Cardiac muscle cell (in vitro differentiated cells and primary cell): ENCODE measurements around the gene SPON1. TPM values are rescaled to one million over a fixed set of nuclear protein-coding genes. Genes with fewer than 3 reads are reported as not detected.

Experiments
- DNase-seq, 2 donors: peaks; one replicate each; pipeline versions ENCODE4 v3.0.0 to v3.0.0-alpha.2; 2010 to 2017; ENCODE audit warnings: low read depth in 1 of 2, low spot score in 1 of 2
- H3K27ac ChIP-seq: fragments of 200-600 bp; sonication (generic); 2 replicates; pipeline ENCODE4 v1.5.1; 2016
- H3K27me3 ChIP-seq: fragments of 200-600 bp; sonication (generic); 2 replicates; pipeline ENCODE4 v1.6.0; 2016; ENCODE audit warnings: control low read depth
- H3K36me3 ChIP-seq: fragments of 200-600 bp; sonication (generic); 2 replicates; pipeline ENCODE4 v1.5.1; 2016; ENCODE audit warnings: control low read depth
- H3K4me1 ChIP-seq: fragments of 200-600 bp; sonication (generic); 2 replicates; pipeline ENCODE4 v1.8.1; 2017; ENCODE audit warnings: low read depth, mild to moderate bottlenecking, mixed run types
- H3K4me3 ChIP-seq: fragments of 200-600 bp; sonication (generic); 2 replicates; pipeline ENCODE4 v1.5.1; 2016; ENCODE audit warnings: mild to moderate bottlenecking
- H3K9me3 ChIP-seq: fragments of 200-600 bp; sonication (generic); 2 replicates; pipeline ENCODE4 v1.5.1; 2017; ENCODE audit warnings: low read depth, mild to moderate bottlenecking, control low read depth
- polyA plus RNA-seq: library from polyadenylated mRNA; unstranded; fragments of >200 nt; fragmentation: Nextera tagmentation; extraction: Ambion mirVana; gene quantifications from 2 replicates; pipeline ENCODE4 v1.2.1, GENCODE V29; 2016
- total RNA-seq: library from RNA; depleted of rRNA; stranded (reverse); fragments of >200 nt; gene quantifications from 2 replicates; pipeline ENCODE4 v1.2.3, GENCODE V29; 2016
- TF ChIP-seq, protein P1 (sequence below): IDR thresholded peaks from 2 replicates; pipeline ENCODE4 v1.5.1; 2012; ENCODE audit warnings: low read depth, mild to moderate bottlenecking, low read length

SPON1 gene
- total and polyA plus RNA-seq, 2 experiments from 2014 or later: 13.3 to 22.0 TPM

DNA sequence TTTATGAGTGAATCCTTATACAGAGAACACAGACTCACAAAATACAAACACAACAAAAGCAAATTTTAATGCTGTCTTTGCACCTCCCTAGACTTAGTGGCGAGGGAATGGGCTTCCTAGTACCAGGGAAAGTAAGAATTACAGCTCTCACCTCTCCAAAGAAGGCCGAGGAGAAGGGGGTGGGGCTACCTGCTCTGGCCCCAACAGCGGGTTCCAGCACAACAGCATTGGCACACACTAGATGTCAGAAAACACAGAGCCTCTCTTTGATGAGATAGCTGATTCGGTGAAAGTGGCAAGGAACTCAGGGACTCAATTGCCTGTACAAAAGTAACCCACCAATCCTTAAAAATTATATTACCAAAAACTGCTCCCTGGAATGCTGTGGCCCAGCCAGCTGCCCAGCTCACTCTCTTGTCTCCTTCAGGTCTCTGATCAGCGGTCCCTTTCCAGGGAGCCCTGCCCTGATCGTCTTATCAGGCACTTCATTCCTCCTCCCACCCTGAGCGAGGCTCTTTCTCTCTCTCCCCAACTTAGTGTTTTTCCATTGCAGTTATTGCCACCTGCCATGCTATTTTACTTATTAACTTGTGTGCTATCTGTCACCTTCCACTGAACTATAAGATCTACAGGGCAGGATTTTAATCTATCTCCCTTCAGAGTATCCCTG is 30.7 kb downstream of the SPON1 start:
- H3K27ac ChIP-seq: no peak overlapping the region

GRCh38 chr11:13997881-13998280 is 35.4 kb downstream of the SPON1 start:
- Histone ChIP-seq H3K4me3 (no peak overlapping the region), H3K27ac (no peak overlapping the region), H3K36me3 (no peaks in the 10 kb centered on the region), H3K4me1 (peaks cover 21% of the 10 kb centered on the region), H3K9me3 (no peaks in the 10 kb centered on the region), H3K27me3 (peaks cover 31% of the 10 kb centered on the region)
- TF ChIP-seq, protein P1, sequence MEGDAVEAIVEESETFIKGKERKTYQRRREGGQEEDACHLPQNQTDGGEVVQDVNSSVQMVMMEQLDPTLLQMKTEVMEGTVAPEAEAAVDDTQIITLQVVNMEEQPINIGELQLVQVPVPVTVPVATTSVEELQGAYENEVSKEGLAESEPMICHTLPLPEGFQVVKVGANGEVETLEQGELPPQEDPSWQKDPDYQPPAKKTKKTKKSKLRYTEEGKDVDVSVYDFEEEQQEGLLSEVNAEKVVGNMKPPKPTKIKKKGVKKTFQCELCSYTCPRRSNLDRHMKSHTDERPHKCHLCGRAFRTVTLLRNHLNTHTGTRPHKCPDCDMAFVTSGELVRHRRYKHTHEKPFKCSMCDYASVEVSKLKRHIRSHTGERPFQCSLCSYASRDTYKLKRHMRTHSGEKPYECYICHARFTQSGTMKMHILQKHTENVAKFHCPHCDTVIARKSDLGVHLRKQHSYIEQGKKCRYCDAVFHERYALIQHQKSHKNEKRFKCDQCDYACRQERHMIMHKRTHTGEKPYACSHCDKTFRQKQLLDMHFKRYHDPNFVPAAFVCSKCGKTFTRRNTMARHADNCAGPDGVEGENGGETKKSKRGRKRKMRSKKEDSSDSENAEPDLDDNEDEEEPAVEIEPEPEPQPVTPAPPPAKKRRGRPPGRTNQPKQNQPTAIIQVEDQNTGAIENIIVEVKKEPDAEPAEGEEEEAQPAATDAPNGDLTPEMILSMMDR: no peak
- DNase-seq: no peak

More for the DNA sequence above, 30.7 kb downstream of the SPON1 start:
- Histone ChIP-seq H3K4me3 (no peak overlapping the region), H3K9me3 (no peaks in the 10 kb centered on the region), H3K36me3 (no peaks in the 10 kb centered on the region), H3K27me3 (peaks cover 12% of the 10 kb centered on the region), H3K4me1 (peaks cover 21% of the 10 kb centered on the region)
- TF ChIP-seq, protein P1: no peak
- DNase-seq: peak in 1 of 2 donors; percentile 36

DNA sequence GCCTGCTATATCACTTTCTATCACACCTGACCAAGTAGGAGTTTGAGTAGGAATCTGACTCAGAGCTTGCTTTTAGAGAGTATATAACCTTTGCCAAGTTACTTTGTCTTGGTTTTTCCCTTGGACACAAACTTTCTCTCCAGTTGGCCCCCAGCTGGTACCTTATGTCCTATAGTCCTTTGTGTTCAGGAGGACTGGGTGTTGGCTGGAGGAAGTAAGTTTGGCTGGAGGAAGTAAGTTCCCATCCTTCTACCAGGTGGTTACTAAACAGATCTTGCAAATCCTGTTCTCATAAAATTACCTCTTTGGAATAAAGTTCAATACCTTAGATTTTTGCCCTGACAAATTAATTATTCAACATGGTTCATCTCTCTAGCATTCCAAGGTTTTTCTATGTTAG is 37.2 kb downstream of the SPON1 start:
- Histone ChIP-seq H3K27ac (no peak overlapping the region), H3K4me3 (no peak overlapping the region), H3K4me1 (peaks cover 7% of the 10 kb centered on the region), H3K9me3 (no peaks in the 10 kb centered on the region), H3K36me3 (no peaks in the 10 kb centered on the region), H3K27me3 (peaks cover 31% of the 10 kb centered on the region)
- DNase-seq: no peak
- TF ChIP-seq, protein P1: no peak

DNA sequence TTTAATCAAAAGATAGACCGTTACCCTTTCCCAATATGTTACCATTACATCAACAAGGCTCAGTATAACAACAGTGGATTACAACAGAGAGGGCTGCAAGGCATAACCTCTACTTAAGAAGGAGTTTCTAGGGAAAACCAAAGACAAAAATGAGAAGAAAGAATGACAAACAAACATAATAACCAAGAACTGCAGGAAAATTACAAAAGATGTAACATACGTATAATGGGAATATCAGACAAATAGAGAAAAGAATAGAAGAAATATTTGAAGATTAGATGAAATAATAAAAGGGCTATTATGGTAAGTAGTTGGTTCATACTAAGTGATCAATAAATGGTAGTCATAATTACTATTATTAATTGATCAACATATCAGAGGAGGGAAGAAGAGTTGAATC is 39.1 kb downstream of the SPON1 start:
- no peak for DNase-seq
- H3K4me1 ChIP-seq: peaks cover under 1% of the 10 kb centered on the region
- H3K36me3 ChIP-seq: no peaks in the 10 kb centered on the region
- H3K27ac ChIP-seq: no peak overlapping the region
- H3K27me3 ChIP-seq: peaks cover 31% of the 10 kb centered on the region
- TF ChIP-seq, protein P1: no peak
- H3K4me3 ChIP-seq: no peak overlapping the region
- H3K9me3 ChIP-seq: no peaks in the 10 kb centered on the region

DNA sequence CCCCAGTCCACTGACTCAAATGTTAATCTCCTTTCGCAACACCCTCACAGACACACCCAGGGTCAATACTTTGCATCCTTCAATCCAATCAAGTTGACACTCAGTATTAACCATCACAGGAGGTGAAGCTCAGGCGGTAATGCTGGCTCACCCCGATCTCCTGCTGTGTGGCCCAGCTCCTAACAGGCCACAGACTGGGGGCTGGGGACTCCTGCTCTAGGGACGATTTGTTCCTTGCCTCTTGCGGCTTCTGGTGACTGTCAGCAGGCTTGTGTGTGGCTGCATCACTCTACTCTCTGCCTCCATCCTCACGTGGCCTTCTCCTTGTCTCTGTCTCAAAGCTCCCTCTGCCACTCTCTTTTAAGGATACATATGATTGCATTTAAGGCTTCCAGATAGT is 45.0 kb downstream of the SPON1 start:
- no peaks in the 10 kb centered on the region for H3K4me1 ChIP-seq
- H3K27ac ChIP-seq: no peak overlapping the region
- TF ChIP-seq, protein P1: no peak

More for the DNA sequence above, 45.0 kb downstream of the SPON1 start:
- Histone ChIP-seq H3K27me3 (no peaks in the 10 kb centered on the region), H3K36me3 (no peaks in the 10 kb centered on the region), H3K4me3 (no peak overlapping the region), H3K9me3 (no peaks in the 10 kb centered on the region)
- no peak for DNase-seq
